AG20443 (cell line): ENCODE data around the gene SCAMP5.

Experiments
- DNase-seq: peaks from one replicate; pipeline ENCODE4 v3.0.0; 2012; ENCODE audit warnings: low spot score, mixed read lengths

SCAMP5 gene

GRCh38 chr15:75048394-75048793, 53.0 kb downstream of the SCAMP5 start:
- no peak for DNase-seq

DNA sequence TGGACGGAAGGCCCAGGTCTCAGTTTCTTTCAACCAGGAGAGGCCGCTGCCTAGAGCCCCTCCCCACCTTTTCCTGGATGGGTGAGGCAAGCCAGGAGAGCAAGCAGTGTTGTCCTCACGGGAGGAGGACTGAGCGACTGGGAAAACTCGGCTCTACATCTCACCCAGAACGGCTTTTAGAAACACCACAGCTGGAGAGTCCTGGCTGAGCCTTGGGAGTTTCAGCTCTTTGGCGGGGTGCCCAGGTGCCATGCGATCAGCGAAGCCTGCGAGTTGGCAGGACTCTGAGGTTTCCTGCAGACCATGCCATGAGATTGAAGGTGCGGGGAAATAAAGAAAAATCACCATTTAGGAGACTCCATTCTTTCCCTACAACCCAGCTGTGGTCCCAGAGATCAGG, 54.0 kb downstream of the SCAMP5 start:
- DNase-seq = no peak

DNA sequence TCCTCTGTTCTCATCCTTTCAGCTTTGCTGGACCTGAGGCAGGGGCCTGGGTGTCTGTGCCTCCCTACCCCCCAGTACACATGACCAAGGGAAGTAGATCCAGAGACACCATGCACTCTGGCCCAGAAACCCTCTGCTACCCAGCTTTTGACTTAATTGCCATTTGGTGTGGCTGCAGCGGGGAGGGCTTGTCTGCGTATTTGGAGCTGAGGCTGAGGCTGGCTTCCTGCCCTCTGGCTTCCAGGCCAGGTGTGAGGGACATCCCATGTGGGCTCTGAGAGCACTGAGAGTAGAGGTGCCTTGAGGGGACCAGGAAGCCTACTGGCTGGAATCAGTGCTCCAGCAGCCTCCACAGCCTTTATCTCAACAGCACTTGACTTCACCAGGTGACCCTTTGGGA, 54.9 kb downstream of the SCAMP5 start:
- no peak for DNase-seq

GRCh38 chr15:75051191-75051608, 55.8 kb downstream of the SCAMP5 start:
- no peak for DNase-seq

- DNase-seq = no peak
Observed at GRCh38 chr15:75051711-75052110, 56.3 kb downstream of the SCAMP5 start.

GRCh38 chr15:75052972-75053747, 57.8 kb downstream of the SCAMP5 start:
- DNase-seq = no peak

GRCh38 chr15:75053748-75054125, 58.4 kb downstream of the SCAMP5 start:
- DNase-seq = no peak

GRCh38 chr15:75054172-75054897, 59.0 kb downstream of the SCAMP5 start:
- DNase-seq = no peak

DNA sequence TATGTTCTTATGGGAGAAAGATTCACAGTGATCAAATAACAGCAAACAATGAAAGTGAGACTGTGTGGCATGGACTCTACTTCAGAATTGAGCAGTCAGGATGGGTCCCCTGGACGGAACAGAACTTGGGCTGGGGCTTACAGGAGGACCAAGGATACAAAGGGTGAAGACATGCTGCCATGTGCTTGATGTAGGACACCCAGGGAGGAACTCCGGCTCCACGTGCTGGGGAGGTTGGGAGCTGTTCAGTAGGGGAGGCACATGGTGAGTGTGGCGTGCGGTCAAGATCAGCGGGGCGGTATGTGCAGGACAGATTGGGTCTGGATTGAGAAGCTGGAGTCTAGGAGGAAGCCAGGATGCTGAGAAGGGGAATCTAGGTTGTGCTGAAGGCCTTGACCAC, 60.7 kb downstream of the SCAMP5 start:
- no peak for DNase-seq

DNA sequence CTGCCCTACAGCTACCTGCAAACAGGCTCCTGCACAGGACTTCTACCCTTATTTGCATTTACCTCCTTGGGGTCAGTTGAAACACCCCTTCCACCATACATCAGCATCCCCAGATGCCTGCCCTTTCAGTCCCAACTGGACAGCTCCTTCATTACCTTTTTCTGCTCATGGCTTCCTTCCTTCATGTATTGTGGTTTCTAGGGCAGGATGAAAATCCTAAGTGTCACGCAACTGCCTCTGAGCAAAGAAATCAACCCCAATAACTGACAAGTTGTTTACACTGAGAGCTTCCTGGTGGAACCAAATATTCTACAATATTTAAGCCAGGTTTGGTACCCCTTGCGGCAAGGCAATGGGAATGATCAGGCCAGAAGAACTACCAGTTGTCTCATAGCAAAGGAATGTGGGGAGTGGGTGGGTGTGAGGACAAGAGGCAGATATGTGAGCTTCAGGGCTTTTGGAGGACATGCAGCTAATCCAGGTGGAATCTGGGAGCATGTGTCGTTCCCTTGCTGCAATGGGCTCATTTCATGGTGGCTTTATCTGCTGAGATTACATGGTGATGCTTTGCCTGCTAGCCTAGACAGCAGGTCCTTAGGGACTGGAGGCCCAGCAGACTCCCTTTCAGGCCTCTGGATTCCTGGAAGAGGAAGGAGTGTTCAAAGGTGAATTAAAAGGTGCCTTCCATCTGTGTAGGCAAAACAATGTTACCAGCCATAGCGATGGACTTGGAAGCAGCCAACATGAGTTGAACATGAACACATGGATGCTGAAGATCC, 63.0 kb downstream of the SCAMP5 start:
- DNase-seq = no peak

DNA sequence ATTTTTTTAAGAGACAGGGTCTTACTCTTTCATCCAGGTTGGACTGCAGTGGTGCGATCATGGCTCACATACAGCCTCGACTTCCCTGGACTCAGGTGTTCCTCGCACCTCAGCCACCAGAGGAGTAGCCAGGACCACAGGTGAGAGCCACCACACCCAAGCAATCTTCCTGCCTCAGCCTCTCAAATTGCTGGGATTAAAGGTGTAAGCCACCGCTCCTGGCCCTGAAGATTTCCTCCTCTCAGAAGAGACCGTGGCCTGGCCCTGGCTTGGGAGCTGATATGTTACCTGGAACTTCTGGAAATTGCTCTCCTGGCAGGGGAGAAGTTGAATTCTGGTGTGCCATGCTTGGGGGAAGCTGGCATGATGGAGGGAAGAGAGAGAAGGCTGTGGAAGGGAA, 64.2 kb downstream of the SCAMP5 start:
- DNase-seq = no peak

DNA sequence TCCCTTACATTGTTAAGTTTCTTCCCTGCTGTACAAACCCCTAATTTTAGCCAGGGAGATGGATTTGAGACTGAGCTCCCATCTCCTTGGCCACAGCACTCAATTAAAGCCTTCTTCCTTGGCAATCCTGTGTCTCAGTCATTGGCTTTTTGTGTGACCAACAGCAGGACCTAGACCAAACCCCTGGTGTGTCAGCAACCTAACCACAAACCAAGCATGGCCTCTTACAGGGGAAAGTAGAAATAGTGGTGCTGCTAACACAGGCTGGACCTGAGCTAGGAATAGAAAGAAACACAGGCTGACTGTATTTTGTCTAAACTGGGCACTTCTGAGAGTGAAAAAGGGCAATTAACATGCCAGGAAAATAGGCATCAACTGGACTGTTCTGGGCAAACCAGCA, 65.9 kb downstream of the SCAMP5 start:
- DNase-seq = peak; percentile 62

- no peak for DNase-seq
Observed at GRCh38 chr15:75062706-75063105, 67.3 kb downstream of the SCAMP5 start.

GRCh38 chr15:75063338-75063737, 68.0 kb downstream of the SCAMP5 start:
- no peak for DNase-seq

DNA sequence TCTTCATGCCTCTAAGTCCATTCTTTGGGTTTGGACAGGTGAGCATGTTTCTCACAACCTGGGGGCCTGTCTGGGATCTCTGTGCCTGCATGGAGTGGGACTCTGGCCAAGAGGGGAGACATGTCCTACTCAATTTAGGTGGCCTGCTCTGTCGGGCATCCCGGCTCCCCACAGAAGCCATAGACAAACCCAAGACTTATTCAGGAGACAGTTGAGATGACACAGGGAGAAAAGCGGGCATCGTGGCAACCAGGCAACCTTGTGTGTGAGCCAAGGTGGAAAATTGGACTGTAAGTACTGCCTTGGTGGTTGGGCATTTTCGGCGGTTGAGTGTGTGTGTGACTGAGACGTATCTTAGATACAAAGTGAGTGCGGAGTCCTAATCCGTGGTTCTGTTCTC, 68.5 kb downstream of the SCAMP5 start:
- DNase-seq = no peak

DNA sequence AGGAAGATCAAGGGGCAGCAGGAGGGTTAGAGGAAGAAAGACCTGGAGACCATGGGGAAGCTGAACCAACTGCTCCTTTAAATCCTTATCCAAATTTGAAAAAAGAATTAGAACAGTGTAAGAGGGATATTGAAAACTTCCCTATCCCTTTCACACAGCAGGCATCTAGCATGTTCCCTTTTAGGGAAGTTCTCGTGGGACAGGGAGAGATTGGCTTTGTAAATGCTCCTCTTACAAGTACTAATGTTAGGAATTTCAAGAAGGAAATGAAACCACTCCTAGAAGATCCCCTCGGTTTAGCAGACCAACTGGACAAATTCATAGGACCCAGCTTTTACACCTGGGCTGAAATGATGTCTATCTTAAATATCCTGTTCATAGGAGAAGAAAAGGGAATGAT, 69.5 kb downstream of the SCAMP5 start:
- no peak for DNase-seq

GRCh38 chr15:75065467-75065850, 70.1 kb downstream of the SCAMP5 start:
- no peak for DNase-seq

GRCh38 chr15:75065851-75066509, 70.6 kb downstream of the SCAMP5 start:
- DNase-seq = no peak

DNA sequence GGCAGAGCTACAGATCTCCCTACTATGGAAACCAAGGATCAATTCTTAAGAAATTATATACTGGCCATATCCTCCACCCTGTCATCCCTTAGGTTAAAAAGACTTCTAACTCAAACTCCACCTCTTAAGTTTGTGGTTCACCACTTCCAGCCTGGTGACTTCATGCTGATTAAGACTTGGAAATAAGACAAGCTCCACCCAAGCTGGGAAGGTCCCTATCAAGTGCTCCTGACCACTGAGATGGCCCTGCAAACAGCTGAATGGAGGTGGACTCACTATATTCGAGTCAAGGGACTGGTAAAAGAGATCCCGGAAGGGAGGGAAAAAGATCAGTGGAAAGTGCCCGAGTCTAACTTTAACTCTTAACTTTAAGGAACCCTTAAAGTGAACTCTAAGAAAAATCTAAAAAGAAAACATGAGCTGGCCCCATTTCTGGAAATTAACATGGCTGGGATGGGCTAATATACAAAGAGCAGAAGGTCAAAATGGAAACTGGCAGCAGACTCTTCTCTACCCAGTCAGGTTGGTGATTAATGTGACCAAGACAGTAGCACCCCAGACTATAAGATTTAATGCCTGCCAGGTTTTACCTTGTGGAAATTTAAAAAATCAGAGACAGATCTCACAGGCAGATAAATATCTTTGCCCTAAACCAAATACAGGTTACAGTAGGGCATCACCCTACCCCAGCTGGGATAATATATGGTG, 71.9 kb downstream of the SCAMP5 start:
- peak; percentile 28 for DNase-seq

DNA sequence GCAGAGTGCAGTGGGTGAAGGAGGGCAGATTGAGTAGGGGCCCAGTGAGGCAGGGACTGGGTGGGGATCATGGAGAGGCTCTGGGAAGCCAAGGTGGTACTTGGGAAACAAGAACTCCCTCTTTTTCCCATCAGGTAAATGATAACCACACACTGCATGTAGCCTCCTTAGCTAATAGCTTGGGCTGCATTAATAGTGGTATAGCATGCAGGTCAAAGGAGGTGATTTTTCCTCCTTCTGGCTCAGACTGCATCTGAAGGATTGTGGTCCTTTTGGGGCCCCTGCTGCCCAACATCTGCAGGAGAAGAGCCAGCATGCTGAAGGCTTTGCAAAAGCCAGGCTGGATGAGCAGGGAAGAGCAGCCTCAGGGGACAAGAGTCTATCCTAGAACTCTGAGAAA, 73.4 kb downstream of the SCAMP5 start:
- DNase-seq = no peak

GRCh38 chr15:75069301-75069925, 74.0 kb downstream of the SCAMP5 start:
- DNase-seq = no peak
